ENCODE measurements around the gene NISCH.

GRCh38 chr3:52434491-52435115 lies 20.8 kb upstream of the NISCH start:
- TF ChIP-seq CTCF (IDR thresholded peaks at IDR 0.05; ENCODE audit: low read depth, low read length): no peak
- no peak for TF ChIP-seq EZH2phosphoT487 (IDR thresholded peaks at IDR 0.05; ENCODE audit: low read depth)

All from OCI-LY3 (cell line).